Measurements from ENCODE around the gene PDX1. TPM values are rescaled to one million over a fixed set of nuclear protein-coding genes. Genes with fewer than 3 reads are reported as not detected.
A peak's percentile ranks its signal among the peaks of the same experiment; 100 is the strongest.

The PDX1 gene
- polyA plus RNA-seq, 1 donor: not detected

GRCh38 chr13:27922883-27923612, 3.2 kb downstream of the PDX1 start:
- no peak for DNase-seq

- DNase-seq: no peak
Observed at GRCh38 chr13:27923794-27924528, 4.2 kb downstream of the PDX1 start.

GRCh38 chr13:27924529-27925141, 4.8 kb downstream of the PDX1 start:
- DNase-seq: no peak

GRCh38 chr13:27925220-27925991, 5.6 kb downstream of the PDX1 start:
- no peak for DNase-seq

- no peak for DNase-seq
Observed at GRCh38 chr13:27926644-27927434, 7.0 kb downstream of the PDX1 start.

- no peak for DNase-seq
Observed at GRCh38 chr13:27927444-27928352, 7.9 kb downstream of the PDX1 start.

GRCh38 chr13:27928353-27928804, 8.6 kb downstream of the PDX1 start:
- DNase-seq: no peak

DNA sequence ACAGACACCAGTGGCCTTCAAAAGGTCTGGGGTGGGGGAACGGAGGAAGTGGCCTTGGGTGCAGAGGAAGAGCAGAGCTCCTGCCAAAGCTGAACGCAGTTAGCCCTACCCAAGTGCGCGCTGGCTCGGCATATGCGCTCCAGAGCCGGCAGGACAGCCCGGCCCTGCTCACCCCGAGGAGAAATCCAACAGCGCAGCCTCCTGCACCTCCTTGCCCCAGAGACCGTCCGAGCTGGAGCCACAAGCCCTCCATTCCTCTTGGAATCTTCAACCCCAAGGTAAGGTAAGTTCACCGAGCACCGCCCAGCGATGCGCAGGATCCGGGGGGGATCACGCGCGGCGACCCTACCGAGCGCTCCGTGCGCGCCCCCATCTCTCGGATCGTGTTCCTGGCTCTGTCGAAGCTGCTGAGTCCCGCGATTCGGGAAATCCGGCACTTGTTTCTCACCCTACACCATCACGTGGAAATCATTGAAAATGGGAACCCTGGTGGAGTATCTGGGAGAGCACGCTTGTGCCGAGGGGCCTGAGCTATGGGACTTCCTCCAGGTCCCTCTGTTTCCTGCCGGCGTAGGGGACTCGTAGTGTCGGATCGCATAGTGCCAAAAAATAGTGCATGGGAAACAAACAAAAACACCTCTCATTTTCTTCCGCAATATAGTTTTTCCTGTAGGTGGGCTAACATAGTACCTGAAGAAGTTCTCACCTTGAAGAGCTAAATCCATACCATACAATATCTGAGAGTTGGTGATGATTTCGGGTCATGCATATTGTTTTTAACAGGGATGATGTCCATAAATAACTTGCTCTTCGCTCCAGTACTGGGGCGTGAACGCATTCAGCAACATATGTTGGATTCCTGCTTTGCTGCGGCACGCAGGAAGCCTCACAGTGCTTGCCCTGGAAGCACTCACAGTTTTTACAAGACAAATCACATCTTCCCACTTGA, 9.3 kb downstream of the PDX1 start:
- no peak for DNase-seq

DNA sequence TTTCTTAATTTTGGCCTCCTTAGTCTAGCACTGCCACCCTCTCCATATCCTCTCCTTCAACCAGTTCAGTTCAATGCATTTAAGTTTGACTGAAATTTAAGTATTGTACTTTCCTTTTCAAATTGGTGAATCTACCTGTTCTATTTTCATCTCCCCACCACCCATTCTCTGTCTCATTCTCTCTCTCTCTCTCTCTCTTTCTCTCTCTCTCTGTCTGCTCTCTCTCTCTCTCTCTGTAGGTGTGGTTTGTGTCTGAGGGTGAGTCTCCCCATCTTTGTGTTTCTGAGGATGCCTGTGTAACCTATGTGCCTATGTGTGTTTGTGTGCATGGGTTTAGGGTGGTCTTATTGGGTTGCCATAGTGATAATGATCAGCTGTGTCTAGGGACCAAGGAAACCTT, 10.1 kb downstream of the PDX1 start:
- DNase-seq: no peak

DNA sequence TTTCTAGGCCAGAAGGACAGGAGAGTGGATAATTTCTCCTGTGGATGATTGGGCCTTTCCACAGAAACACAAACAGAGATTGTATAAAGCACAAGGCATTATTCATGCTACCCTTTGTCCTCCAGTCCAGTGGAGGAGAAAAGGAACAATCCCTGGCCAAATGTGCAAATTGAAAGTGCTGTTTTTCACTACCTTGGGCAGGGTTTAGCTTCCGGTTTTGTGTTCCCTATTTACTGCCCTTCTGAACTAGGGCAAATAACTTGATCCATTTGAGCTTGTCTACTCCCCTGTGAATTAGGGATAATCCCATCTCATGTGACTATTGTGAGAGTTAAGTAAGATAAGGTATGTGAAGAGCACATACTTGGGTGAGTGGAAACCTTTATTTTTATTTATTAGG, 13.3 kb downstream of the PDX1 start:
- no peak for DNase-seq

DNA sequence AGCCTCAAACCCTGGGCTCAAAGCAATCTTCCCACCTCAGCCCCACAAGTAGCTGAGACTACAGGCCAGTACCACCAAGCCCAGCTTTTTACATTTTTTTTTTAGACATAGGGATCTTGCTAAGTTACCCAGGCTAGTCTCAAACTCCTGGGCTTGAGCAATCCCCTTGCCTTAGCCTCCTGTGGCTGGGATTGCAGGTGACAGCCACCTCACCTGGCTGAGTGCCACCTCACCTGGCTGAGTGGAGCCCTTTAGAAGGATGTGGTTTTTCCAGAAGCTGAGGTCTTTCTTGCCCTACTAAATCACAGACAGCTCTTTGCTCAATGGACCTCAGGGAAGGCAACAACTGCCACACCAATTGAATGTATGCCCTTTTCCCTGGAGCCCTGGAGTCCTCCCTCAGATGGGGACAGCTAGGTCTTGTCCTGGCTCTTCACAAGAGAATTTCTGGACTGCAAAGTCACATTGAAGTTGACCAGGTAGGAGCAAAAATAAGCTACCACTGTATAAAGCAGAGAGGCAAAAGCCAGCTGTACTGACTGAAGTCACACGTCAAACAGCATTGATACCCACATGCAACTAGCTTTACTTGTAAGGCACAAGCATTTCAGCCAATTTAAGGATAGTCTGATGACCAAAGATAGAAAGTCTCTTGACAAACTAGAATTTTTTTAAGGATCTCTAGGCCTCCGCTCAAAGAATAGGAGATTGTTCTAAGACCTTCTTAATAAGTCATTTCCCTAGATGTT, 14.0 kb downstream of the PDX1 start:
- no peak for DNase-seq

GRCh38 chr13:27942972-27943371, 23.2 kb downstream of the PDX1 start:
- DNase-seq: no peak

- no peak for DNase-seq
Observed at GRCh38 chr13:27952876-27953675, 33.3 kb downstream of the PDX1 start.

GRCh38 chr13:27953676-27954405, 34.0 kb downstream of the PDX1 start:
- peak; percentile 81 for DNase-seq

DNA sequence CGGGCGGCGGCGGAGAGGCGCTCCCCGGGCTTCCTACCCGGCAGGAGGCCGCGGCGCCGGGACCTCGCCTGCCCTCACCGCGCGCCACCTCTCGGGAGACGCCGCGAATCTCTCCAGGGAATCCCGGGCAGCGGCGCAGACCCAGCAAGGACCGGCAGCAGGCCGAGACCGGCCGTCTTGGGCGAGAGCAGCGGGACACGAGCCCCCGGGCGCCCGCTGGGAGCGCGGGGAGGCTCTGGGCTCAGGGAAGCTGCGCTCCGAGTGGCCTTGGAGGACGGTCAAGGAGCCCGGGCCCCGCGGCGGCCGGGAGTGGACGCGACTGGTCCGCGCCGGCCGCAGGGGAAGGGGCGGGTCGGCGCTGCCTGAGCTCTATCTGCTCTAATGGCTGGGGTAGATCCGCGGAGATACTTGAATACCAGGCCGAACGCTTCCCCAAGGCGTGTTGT, 34.6 kb downstream of the PDX1 start:
- no peak for DNase-seq

DNA sequence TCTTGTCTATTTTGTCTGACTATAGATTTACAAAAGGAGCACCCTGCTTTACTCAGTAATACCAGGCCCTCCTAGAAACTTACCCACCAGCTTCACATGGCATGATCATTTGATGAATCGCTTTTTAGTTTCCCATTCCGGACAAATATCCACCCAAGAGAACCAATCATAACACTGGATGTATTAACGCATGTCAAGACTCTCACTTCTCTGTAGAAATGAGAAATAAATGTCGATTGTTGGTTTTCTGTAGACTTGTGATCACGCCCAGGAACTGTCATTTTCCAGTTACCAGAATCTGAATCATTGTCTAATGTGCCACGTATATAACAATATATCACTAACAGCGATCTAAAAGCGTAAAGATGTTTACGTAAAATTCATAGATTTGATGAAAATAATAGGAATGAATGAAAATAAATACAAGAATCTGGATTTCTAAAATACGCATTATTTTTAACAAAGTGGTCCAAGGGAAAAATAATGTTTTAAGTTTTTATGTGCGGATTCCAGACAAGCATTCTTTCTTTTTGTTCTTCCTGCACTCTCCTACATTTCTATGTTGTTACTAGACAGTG, 35.3 kb downstream of the PDX1 start:
- no peak for DNase-seq

Measured in hindlimb muscle (tissue), 1 donor.